Panc1 (cell line): Measurements from ENCODE around the gene EPHB1.

Source experiments
- TF ChIP-seq, protein P1 (sequence below): fragments of 450-650 bp; IDR thresholded peaks from 2 replicates; pipeline ENCODE4 v1.5.1; 2017; ENCODE audit warnings: mild to moderate bottlenecking
- TF ChIP-seq, protein P2 (sequence below), 2 experiments: IDR thresholded peaks; 2 replicates each; pipeline ENCODE4 v1.6.1; 2011 to 2012; ENCODE audit warnings: low read depth in 2 of 2, control low read depth in 1 of 2, low read length in 1 of 2, mild to moderate bottlenecking in 1 of 2, moderate library complexity in 1 of 2; ENCODE audit not compliant: insufficient read depth in 1 of 2

- TF ChIP-seq, protein P1, sequence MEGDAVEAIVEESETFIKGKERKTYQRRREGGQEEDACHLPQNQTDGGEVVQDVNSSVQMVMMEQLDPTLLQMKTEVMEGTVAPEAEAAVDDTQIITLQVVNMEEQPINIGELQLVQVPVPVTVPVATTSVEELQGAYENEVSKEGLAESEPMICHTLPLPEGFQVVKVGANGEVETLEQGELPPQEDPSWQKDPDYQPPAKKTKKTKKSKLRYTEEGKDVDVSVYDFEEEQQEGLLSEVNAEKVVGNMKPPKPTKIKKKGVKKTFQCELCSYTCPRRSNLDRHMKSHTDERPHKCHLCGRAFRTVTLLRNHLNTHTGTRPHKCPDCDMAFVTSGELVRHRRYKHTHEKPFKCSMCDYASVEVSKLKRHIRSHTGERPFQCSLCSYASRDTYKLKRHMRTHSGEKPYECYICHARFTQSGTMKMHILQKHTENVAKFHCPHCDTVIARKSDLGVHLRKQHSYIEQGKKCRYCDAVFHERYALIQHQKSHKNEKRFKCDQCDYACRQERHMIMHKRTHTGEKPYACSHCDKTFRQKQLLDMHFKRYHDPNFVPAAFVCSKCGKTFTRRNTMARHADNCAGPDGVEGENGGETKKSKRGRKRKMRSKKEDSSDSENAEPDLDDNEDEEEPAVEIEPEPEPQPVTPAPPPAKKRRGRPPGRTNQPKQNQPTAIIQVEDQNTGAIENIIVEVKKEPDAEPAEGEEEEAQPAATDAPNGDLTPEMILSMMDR: no peak
- TF ChIP-seq, protein P2, sequence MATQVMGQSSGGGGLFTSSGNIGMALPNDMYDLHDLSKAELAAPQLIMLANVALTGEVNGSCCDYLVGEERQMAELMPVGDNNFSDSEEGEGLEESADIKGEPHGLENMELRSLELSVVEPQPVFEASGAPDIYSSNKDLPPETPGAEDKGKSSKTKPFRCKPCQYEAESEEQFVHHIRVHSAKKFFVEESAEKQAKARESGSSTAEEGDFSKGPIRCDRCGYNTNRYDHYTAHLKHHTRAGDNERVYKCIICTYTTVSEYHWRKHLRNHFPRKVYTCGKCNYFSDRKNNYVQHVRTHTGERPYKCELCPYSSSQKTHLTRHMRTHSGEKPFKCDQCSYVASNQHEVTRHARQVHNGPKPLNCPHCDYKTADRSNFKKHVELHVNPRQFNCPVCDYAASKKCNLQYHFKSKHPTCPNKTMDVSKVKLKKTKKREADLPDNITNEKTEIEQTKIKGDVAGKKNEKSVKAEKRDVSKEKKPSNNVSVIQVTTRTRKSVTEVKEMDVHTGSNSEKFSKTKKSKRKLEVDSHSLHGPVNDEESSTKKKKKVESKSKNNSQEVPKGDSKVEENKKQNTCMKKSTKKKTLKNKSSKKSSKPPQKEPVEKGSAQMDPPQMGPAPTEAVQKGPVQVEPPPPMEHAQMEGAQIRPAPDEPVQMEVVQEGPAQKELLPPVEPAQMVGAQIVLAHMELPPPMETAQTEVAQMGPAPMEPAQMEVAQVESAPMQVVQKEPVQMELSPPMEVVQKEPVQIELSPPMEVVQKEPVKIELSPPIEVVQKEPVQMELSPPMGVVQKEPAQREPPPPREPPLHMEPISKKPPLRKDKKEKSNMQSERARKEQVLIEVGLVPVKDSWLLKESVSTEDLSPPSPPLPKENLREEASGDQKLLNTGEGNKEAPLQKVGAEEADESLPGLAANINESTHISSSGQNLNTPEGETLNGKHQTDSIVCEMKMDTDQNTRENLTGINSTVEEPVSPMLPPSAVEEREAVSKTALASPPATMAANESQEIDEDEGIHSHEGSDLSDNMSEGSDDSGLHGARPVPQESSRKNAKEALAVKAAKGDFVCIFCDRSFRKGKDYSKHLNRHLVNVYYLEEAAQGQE (IDR thresholded peaks at IDR 0.05; ENCODE audit: insufficient read depth in 1 of 2, low read depth in 2 of 2, low read length in 1 of 2): no peak
Measured at GRCh38 chr3:134896696-134897095, 101.6 kb downstream of the EPHB1 start.
